ENCODE results near the gene OR4K1. TPM values are rescaled to one million over a fixed set of nuclear protein-coding genes. Genes with fewer than 3 reads are reported as not detected.

The OR4K1 gene
- total and polyA plus RNA-seq, 8 donors = not detected

DNA sequence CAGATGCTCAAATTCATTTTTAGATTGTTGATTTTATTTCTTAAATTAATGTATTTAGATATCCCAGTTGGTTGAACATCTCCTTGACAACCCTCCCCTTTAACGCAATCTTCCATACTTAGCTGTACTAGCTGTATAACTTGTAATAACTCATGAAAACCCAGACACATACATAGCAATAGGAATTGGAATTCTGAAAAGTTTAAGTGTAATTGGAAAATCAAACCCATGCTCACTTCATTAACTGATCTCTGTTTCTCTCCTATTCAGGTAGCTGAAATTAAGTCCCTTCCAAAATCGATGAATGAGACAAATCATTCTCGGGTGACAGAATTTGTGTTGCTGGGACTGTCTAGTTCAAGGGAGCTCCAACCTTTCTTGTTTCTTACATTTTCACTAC, 44.6 kb downstream of the OR4K1 start, which contains the start of gene OR4K15:
OR4K15 (plus strand) TSS at position 301 of the 400 bp plus-strand sequence; CDS start at position 301, 0 bp downstream.
- Histone ChIP-seq H3K9me3 (no peaks in the 10 kb centered on the region), H3K4me3 (no peak within 1 kb of the TSS), H3K27me3 (no peaks in the 10 kb centered on the region), H3K4me1 (no peaks in the 10 kb centered on the region), H3K27ac (no peak within 1 kb of the TSS), H3K36me3 (no peaks in the 10 kb centered on the region)
- TF ChIP-seq, protein P1, sequence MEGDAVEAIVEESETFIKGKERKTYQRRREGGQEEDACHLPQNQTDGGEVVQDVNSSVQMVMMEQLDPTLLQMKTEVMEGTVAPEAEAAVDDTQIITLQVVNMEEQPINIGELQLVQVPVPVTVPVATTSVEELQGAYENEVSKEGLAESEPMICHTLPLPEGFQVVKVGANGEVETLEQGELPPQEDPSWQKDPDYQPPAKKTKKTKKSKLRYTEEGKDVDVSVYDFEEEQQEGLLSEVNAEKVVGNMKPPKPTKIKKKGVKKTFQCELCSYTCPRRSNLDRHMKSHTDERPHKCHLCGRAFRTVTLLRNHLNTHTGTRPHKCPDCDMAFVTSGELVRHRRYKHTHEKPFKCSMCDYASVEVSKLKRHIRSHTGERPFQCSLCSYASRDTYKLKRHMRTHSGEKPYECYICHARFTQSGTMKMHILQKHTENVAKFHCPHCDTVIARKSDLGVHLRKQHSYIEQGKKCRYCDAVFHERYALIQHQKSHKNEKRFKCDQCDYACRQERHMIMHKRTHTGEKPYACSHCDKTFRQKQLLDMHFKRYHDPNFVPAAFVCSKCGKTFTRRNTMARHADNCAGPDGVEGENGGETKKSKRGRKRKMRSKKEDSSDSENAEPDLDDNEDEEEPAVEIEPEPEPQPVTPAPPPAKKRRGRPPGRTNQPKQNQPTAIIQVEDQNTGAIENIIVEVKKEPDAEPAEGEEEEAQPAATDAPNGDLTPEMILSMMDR (IDR thresholded peaks at IDR 0.05) = no peak
- WGBS, 2 donors = 85 to 94% methylated on average over 3 of the region's 3 CpGs
- FAIRE-seq (no peak), ATAC-seq (no peak), DNase-seq (no peak)
- intact Hi-C loops (cut with DNase I) = no loop called here

Other genes starting within 250 kb of the OR4K1 start
- gene OR11H2, start 217.0 kb upstream of the OR4K1 start, total RNA-seq = not detected
- under 1 TPM in 1 of 2 donors, not detected in 1; 0.09 TPM for gene OR11H2, start 217.0 kb upstream of the OR4K1 start, polyA plus RNA-seq
- gene OR4Q3, start 187.3 kb upstream of the OR4K1 start, total RNA-seq = not detected
- under 1 TPM in 1 of 2 donors, not detected in 1; 0.09 TPM for gene OR4Q3, start 187.3 kb upstream of the OR4K1 start, polyA plus RNA-seq
- gene OR4M1, start 157.4 kb upstream of the OR4K1 start, total RNA-seq = not detected
- not detected for gene OR4M1, start 157.4 kb upstream of the OR4K1 start, polyA plus RNA-seq
- gene OR4N2, start 127.1 kb upstream of the OR4K1 start, total RNA-seq = not detected
- not detected for gene OR4N2, start 127.1 kb upstream of the OR4K1 start, polyA plus RNA-seq
- not detected for gene OR4K2, start 55.8 kb upstream of the OR4K1 start, total RNA-seq
- gene OR4K2, start 55.8 kb upstream of the OR4K1 start, polyA plus RNA-seq = under 1 TPM in 1 of 2 donors, not detected in 1; 0.02 TPM
- gene OR4K5, start 10.3 kb upstream of the OR4K1 start, total RNA-seq = not detected
- gene OR4K5, start 10.3 kb upstream of the OR4K1 start, polyA plus RNA-seq = not detected
- gene OR4K15, start 44.7 kb downstream of the OR4K1 start, total RNA-seq = not detected
- gene OR4K15, start 44.7 kb downstream of the OR4K1 start, polyA plus RNA-seq = not detected
- not detected for gene OR4Q2, start 71.2 kb downstream of the OR4K1 start, total RNA-seq
- not detected for gene OR4Q2, start 71.2 kb downstream of the OR4K1 start, polyA plus RNA-seq
- not detected for gene OR4K14, start 88.4 kb downstream of the OR4K1 start, total RNA-seq
- not detected for gene OR4K14, start 88.4 kb downstream of the OR4K1 start, polyA plus RNA-seq
- gene OR4K13, start 105.1 kb downstream of the OR4K1 start, total RNA-seq = not detected
- gene OR4K13, start 105.1 kb downstream of the OR4K1 start, polyA plus RNA-seq = not detected
- not detected for gene OR4L1, start 129.1 kb downstream of the OR4K1 start, total RNA-seq
- gene OR4L1, start 129.1 kb downstream of the OR4K1 start, polyA plus RNA-seq = not detected
- gene OR4K17, start 179.8 kb downstream of the OR4K1 start, total RNA-seq = not detected
- not detected for gene OR4K17, start 179.8 kb downstream of the OR4K1 start, polyA plus RNA-seq
- gene OR4N5, start 207.9 kb downstream of the OR4K1 start, total RNA-seq = not detected
- gene OR4N5, start 207.9 kb downstream of the OR4K1 start, polyA plus RNA-seq = not detected